Trophoblast cell (in vitro differentiated cells and primary cell): ENCODE measurements around the gene TMEM38B.

Source experiments
- DNase-seq, 2 donors: peaks; one replicate each; pipeline ENCODE4 v3.0.0-alpha.2; 2016
- H2AFZ ChIP-seq: 2 replicates; pipeline ENCODE4 v1.6.1; 2013; ENCODE audit warnings: low read length, moderate library complexity, mild to moderate bottlenecking; ENCODE audit not compliant: insufficient read depth, poor library complexity
- H2AK5ac ChIP-seq: 2 replicates; pipeline ENCODE4 v1.6.1; 2013; ENCODE audit warnings: mild to moderate bottlenecking, low read length
- H2BK120ac ChIP-seq: 2 replicates; pipeline ENCODE4 v1.6.1; 2013; ENCODE audit warnings: low read length, mild to moderate bottlenecking, moderate library complexity; ENCODE audit not compliant: insufficient read depth, poor library complexity
- H2BK12ac ChIP-seq: 2 replicates; pipeline ENCODE4 v1.6.1; 2013; ENCODE audit warnings: mild to moderate bottlenecking, low read length, moderate library complexity
- H2BK5ac ChIP-seq: 2 replicates; pipeline ENCODE4 v1.6.1; 2013; ENCODE audit warnings: low read length, low read depth, moderate library complexity, mild to moderate bottlenecking; ENCODE audit not compliant: poor library complexity
- H3K14ac ChIP-seq: 2 replicates; pipeline ENCODE4 v1.6.1; 2013; ENCODE audit warnings: mild to moderate bottlenecking, low read length
- H3K18ac ChIP-seq: 2 replicates; pipeline ENCODE4 v1.6.1; 2013; ENCODE audit warnings: mild to moderate bottlenecking, low read length
- H3K23ac ChIP-seq: 2 replicates; pipeline ENCODE4 v1.6.1; 2013; ENCODE audit warnings: low read length
- H3K27ac ChIP-seq: 2 replicates; pipeline ENCODE4 v1.5.1; 2013; ENCODE audit warnings: low read depth, mild to moderate bottlenecking, inconsistent platforms, low read length, moderate library complexity
- H3K27me3 ChIP-seq: 2 replicates; pipeline ENCODE4 v1.6.1; 2013; ENCODE audit warnings: inconsistent platforms, mild to moderate bottlenecking, low read length, moderate library complexity; ENCODE audit not compliant: insufficient read depth
- H3K36me3 ChIP-seq, 2 experiments: 1 replicate in 1 of 2; 2 replicates in 1 of 2; pipeline ENCODE4 v1.6.1; 2013; ENCODE audit warnings: low read length in 2 of 2, mild to moderate bottlenecking in 2 of 2, moderate library complexity in 1 of 2; ENCODE audit not compliant: insufficient read depth in 2 of 2, control insufficient read depth in 1 of 2
- H3K4ac ChIP-seq: 2 replicates; pipeline ENCODE4 v1.6.1; 2013; ENCODE audit warnings: low read depth, mild to moderate bottlenecking, low read length, moderate library complexity
- H3K4me1 ChIP-seq, 2 experiments: 1 replicate in 1 of 2; 2 replicates in 1 of 2; pipeline ENCODE4 v1.6.1; 2013; ENCODE audit warnings: low read length in 2 of 2, mild to moderate bottlenecking in 2 of 2, moderate library complexity in 1 of 2; ENCODE audit not compliant: insufficient read depth in 2 of 2, control insufficient read depth in 1 of 2
- H3K4me2 ChIP-seq: 2 replicates; pipeline ENCODE4 v1.6.1; 2013; ENCODE audit warnings: inconsistent platforms, mild to moderate bottlenecking, low read length, moderate library complexity
- H3K4me3 ChIP-seq: 2 replicates; pipeline ENCODE4 v1.5.1; 2013; ENCODE audit warnings: mild to moderate bottlenecking, low read depth, low read length, inconsistent platforms
- H3K79me1 ChIP-seq: one replicate; pipeline ENCODE4 v1.6.1; 2013; ENCODE audit warnings: low read length
- H3K79me2 ChIP-seq: 2 replicates; pipeline ENCODE4 v1.6.1; 2013; ENCODE audit warnings: low read length, mild to moderate bottlenecking; ENCODE audit not compliant: control insufficient read depth, insufficient read depth, poor library complexity
- H3K9ac ChIP-seq: 2 replicates; pipeline ENCODE4 v1.6.1; 2013; ENCODE audit warnings: mild to moderate bottlenecking, low read length
- H3K9me3 ChIP-seq: 2 replicates; pipeline ENCODE4 v1.6.1; 2013; ENCODE audit warnings: low read depth, mild to moderate bottlenecking, control low read depth, inconsistent platforms, low read length; ENCODE audit not compliant: insufficient read depth
- H4K12ac ChIP-seq: 2 replicates; pipeline ENCODE4 v1.6.1; 2013; ENCODE audit warnings: low read depth, mild to moderate bottlenecking, low read length, moderate library complexity
- H4K8ac ChIP-seq: 2 replicates; pipeline ENCODE4 v1.6.1; 2013; ENCODE audit warnings: low read depth, mild to moderate bottlenecking, low read length, moderate library complexity
- H4K91ac ChIP-seq: one replicate; pipeline ENCODE4 v1.6.1; 2013; ENCODE audit warnings: low read depth, mild to moderate bottlenecking, low read length, moderate library complexity
- WGBS: extraction: QIAGEN DNeasy Blood & Tissue Kit; methylation state at CpG from one replicate; pipeline ENCODE4 v1.1.7; 2013; ENCODE audit warnings: missing lambda C conversion rate; ENCODE audit not compliant: insufficient read length, insufficient coverage; ENCODE audit errors: extremely low coverage; 5-methylcytosine and 5-hydroxymethylcytosine counted together

The TMEM38B gene

GRCh38 chr9:105818903-105819302 lies 124.6 kb downstream of the TMEM38B start:
- no peaks in the 10 kb centered on the region for H3K36me3 ChIP-seq
- no peaks in the 10 kb centered on the region for H3K9me3 ChIP-seq
- no peak overlapping the region for H2AFZ ChIP-seq
- H3K79me2 ChIP-seq = no peaks in the 10 kb centered on the region
- no peak overlapping the region for H3K4me3 ChIP-seq
- no peaks in the 10 kb centered on the region for H3K4me1 ChIP-seq
- no peak for DNase-seq
- no peak overlapping the region for H4K12ac ChIP-seq
- H3K23ac ChIP-seq = no peak overlapping the region
- H3K4ac ChIP-seq = no peak overlapping the region
- no peaks in the 10 kb centered on the region for H3K27me3 ChIP-seq
- no peak overlapping the region for H2BK120ac ChIP-seq
- no peak overlapping the region for H2BK5ac ChIP-seq
- H3K14ac ChIP-seq = no peak overlapping the region
- no peak overlapping the region for H4K8ac ChIP-seq
- H2BK12ac ChIP-seq = no peak overlapping the region
- no CpG with 5 or more reads among the region's 15 CpGs for WGBS
- H3K27ac ChIP-seq = no peak overlapping the region
- H3K4me2 ChIP-seq = no peak overlapping the region
- no peak overlapping the region for H2AK5ac ChIP-seq
- no peaks in the 10 kb centered on the region for H3K79me1 ChIP-seq
- H3K18ac ChIP-seq = no peak overlapping the region
- H4K91ac ChIP-seq = no peak overlapping the region
- no peak overlapping the region for H3K9ac ChIP-seq

- Histone ChIP-seq H2BK120ac (no peak overlapping the region), H3K14ac (no peak overlapping the region), H2AFZ (no peak overlapping the region), H3K23ac (no peak overlapping the region), H3K27ac (no peak overlapping the region), H2AK5ac (no peak overlapping the region), H4K91ac (no peak overlapping the region), H3K9ac (no peak overlapping the region), H2BK12ac (no peak overlapping the region), H3K79me1 (no peaks in the 10 kb centered on the region), H3K9me3 (no peaks in the 10 kb centered on the region), H3K79me2 (no peaks in the 10 kb centered on the region), H3K4me3 (no peak overlapping the region), H2BK5ac (no peak overlapping the region), H3K36me3 (no peaks in the 10 kb centered on the region), H3K4ac (no peak overlapping the region), H3K18ac (no peak overlapping the region), H3K4me2 (no peak overlapping the region), H4K12ac (no peak overlapping the region), H3K4me1 (no peaks in the 10 kb centered on the region), H3K27me3 (no peaks in the 10 kb centered on the region), H4K8ac (no peak overlapping the region)
- no peak for DNase-seq
- whole genome bisulfite sequencing = no CpG with 5 or more reads among the region's 23 CpGs
Measured at GRCh38 chr9:105822814-105823213, 128.5 kb downstream of the TMEM38B start.
